ENCODE data around the gene AP5S1. TPM values are rescaled to one million over a fixed set of nuclear protein-coding genes. Genes with fewer than 3 reads are reported as not detected.

AP5S1 gene
- total RNA-seq, 1 experiment from 2014 or later, result 2.8 TPM

GRCh38 chr20:3846378-3846739, 26.0 kb downstream of the AP5S1 start:
- Mint-ChIP-seq H3K9me3 (no peaks in the 10 kb centered on the region), H3K4me1 (peaks cover 5% of the 10 kb centered on the region), H3K27ac (no peak overlapping the region), H3K27me3 (ENCODE audit: low read depth) (no peaks in the 10 kb centered on the region), H3K4me3 (peak overlapping the region; percentile 85), H3K36me3 (no peaks in the 10 kb centered on the region)
- DNase-seq (ENCODE audit: low spot score) (no peak), ATAC-seq (no peak)
- CTCF ChIA-PET, result no interaction called here
- POLR2A ChIA-PET, result no interaction called here
- TF ChIP-seq AFF4 (CRISPR knock-in tag; IDR thresholded peaks at IDR 0.05; ENCODE audit: borderline replicate concordance), result no peak
- TF ChIP-seq OVOL2 (CRISPR knock-in tag; IDR thresholded peaks at IDR 0.05; ENCODE audit: borderline replicate concordance), result no peak
- TF ChIP-seq ARID4B (CRISPR knock-in tag; IDR thresholded peaks at IDR 0.05; ENCODE audit: borderline replicate concordance), result no peak
- no peak for TF ChIP-seq ATF2 (CRISPR knock-in tag; IDR thresholded peaks at IDR 0.05; ENCODE audit: borderline replicate concordance, low read depth)
- TF ChIP-seq ZMAT4 (CRISPR knock-in tag; IDR thresholded peaks at IDR 0.05), result no peak
- no peak for TF ChIP-seq MLX (CRISPR knock-in tag; IDR thresholded peaks at IDR 0.05)
- TF ChIP-seq ZNF396 (CRISPR knock-in tag; IDR thresholded peaks at IDR 0.05; ENCODE audit: borderline replicate concordance), result no peak
- no peak for TF ChIP-seq TP53 (CRISPR knock-in tag; IDR thresholded peaks at IDR 0.05)
- no peak for TF ChIP-seq ESRRA (CRISPR knock-in tag; IDR thresholded peaks at IDR 0.05; ENCODE audit: borderline replicate concordance)
- no peak for TF ChIP-seq ZNF423 (CRISPR knock-in tag; IDR thresholded peaks at IDR 0.05)
- no peak for TF ChIP-seq ZNF317 (CRISPR knock-in tag; IDR thresholded peaks at IDR 0.05; ENCODE audit: borderline replicate concordance, low read depth)
- no peak for TF ChIP-seq ZNF532 (CRISPR knock-in tag; IDR thresholded peaks at IDR 0.05; ENCODE audit: borderline replicate concordance)
- no peak for TF ChIP-seq TEAD1 (CRISPR knock-in tag; IDR thresholded peaks at IDR 0.05)
- TF ChIP-seq E2F4 (CRISPR knock-in tag; IDR thresholded peaks at IDR 0.05; ENCODE audit: borderline replicate concordance, low read depth), result no peak
- TF ChIP-seq RORB (CRISPR knock-in tag; IDR thresholded peaks at IDR 0.05), result no peak
- TF ChIP-seq ATF6 (CRISPR knock-in tag; IDR thresholded peaks at IDR 0.05), result no peak
- TF ChIP-seq ZNF671 (CRISPR knock-in tag; IDR thresholded peaks at IDR 0.05), result no peak
- TF ChIP-seq NR2C2 (CRISPR knock-in tag; IDR thresholded peaks at IDR 0.05), result no peak

Data from WTC11 (cell line).